NCI-H2107 treated with DMSO at 0.1 percent for 48 hours (cell line): Measurements from ENCODE around the gene PDE3A.
"Not testable (repeated sequence)": the region's sequence is repeated elsewhere in the genome, so short reads cannot be mapped to it uniquely, and the experiment has no call there.

Source experiments
- DNase-seq: peaks from one replicate; lab custom pipeline; 2025; ENCODE audit not compliant: unreplicated experiment; lab: John Stamatoyannopoulos, UW

Gene PDE3A

GRCh38 chr12:20596061-20596460, 227.7 kb downstream of the PDE3A start:
- no peak for DNase-seq

GRCh38 chr12:20599757-20600156, 231.4 kb downstream of the PDE3A start:
- DNase-seq: no peak

- DNase-seq: no peak
These were observed 233.4 kb downstream of the PDE3A start for GRCh38 chr12:20601668-20602280.

GRCh38 chr12:20602641-20603391, 234.5 kb downstream of the PDE3A start:
- DNase-seq: no peak

- no peak for DNase-seq
These were observed 236.2 kb downstream of the PDE3A start for GRCh38 chr12:20604408-20605067.

GRCh38 chr12:20615020-20615419, 246.7 kb downstream of the PDE3A start:
- not testable (repeated sequence) for DNase-seq

- no peak for DNase-seq
These were observed 247.8 kb downstream of the PDE3A start for GRCh38 chr12:20616093-20616492.

- no peak for DNase-seq
These were observed 251.9 kb downstream of the PDE3A start for GRCh38 chr12:20620261-20620660.

GRCh38 chr12:20624718-20625117, 256.4 kb downstream of the PDE3A start:
- no peak for DNase-seq

- DNase-seq: no peak
These were observed 257.2 kb downstream of the PDE3A start for GRCh38 chr12:20625531-20625930.

- no peak for DNase-seq
These were observed 258.8 kb downstream of the PDE3A start for GRCh38 chr12:20627001-20627588.

- no peak for DNase-seq
These were observed 260.0 kb downstream of the PDE3A start for GRCh38 chr12:20628226-20628787.

GRCh38 chr12:20628999-20629398, 260.7 kb downstream of the PDE3A start:
- no peak for DNase-seq

GRCh38 chr12:20629414-20630156, 261.2 kb downstream of the PDE3A start:
- DNase-seq: no peak

GRCh38 chr12:20631711-20632110, 263.4 kb downstream of the PDE3A start:
- no peak for DNase-seq

GRCh38 chr12:20641106-20641505, 272.8 kb downstream of the PDE3A start:
- no peak for DNase-seq

GRCh38 chr12:20643822-20644221, 275.5 kb downstream of the PDE3A start:
- DNase-seq: no peak

GRCh38 chr12:20646239-20646827, 278.0 kb downstream of the PDE3A start:
- DNase-seq: peak; percentile 38

GRCh38 chr12:20653871-20654270, 285.5 kb downstream of the PDE3A start:
- no peak for DNase-seq

- no peak for DNase-seq
These were observed 288.3 kb downstream of the PDE3A start for GRCh38 chr12:20656600-20656999.
